NB4 (cell line): Measurements from ENCODE around the gene ZNRF3.

Source experiments
- POLR2A ChIP-seq: IDR thresholded peaks from 2 replicates; pipeline ENCODE4 v1.6.1; 2011; ENCODE audit warnings: mild to moderate bottlenecking; ENCODE audit not compliant: insufficient read length; ENCODE audit errors: extremely low read depth
- TF ChIP-seq, protein P1 (sequence below): IDR thresholded peaks from 2 replicates; pipeline ENCODE4 v1.6.1; 2011; ENCODE audit warnings: low read depth, low read length
- TF ChIP-seq, protein P2 (sequence below): IDR thresholded peaks from one replicate; pipeline ENCODE4 v1.5.1; 2012; ENCODE audit warnings: low read depth, low read length

DNA sequence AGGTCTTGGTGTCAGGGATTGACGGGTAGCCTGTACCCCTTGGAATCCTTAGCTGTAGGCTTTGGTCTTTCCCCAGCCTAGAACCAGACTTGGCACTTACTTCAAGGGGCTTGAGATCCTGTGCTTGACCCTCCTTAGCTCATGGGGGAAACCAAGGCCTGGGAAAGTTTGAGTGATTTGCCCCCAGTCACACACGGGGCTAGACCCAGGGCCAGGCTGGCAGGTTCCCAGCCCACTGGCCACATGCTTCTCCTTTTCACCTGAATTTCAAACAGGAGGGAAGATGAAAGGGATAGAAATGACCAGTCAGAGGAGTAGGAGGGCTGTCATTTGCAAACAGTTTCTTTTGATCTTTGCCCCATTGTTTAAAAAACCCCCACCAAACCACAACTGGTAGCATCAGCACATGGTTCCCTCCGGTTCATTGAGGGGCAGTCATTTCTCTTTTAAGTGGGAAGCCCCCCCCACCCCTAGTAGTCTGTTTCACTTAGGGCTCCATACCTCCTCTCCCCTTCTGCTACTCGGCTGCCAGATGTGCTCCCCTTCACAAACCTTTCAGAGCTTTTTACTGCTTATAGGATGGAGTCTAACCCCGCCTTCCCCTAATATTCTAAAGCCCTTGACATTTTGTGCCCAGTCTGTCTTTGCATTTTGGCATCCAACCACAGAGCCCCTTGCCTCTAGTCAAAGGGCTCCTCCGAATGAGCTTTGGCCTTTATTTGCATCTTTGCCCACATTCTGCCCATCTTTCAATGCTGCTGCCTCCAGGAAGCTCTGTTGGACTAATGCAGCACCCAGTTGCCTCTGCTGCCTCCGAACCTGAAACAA lies 37.6 kb downstream of the ZNRF3 start:
- TF ChIP-seq, protein P1, sequence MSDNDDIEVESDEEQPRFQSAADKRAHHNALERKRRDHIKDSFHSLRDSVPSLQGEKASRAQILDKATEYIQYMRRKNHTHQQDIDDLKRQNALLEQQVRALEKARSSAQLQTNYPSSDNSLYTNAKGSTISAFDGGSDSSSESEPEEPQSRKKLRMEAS, result no peak
- TF ChIP-seq, protein P2, sequence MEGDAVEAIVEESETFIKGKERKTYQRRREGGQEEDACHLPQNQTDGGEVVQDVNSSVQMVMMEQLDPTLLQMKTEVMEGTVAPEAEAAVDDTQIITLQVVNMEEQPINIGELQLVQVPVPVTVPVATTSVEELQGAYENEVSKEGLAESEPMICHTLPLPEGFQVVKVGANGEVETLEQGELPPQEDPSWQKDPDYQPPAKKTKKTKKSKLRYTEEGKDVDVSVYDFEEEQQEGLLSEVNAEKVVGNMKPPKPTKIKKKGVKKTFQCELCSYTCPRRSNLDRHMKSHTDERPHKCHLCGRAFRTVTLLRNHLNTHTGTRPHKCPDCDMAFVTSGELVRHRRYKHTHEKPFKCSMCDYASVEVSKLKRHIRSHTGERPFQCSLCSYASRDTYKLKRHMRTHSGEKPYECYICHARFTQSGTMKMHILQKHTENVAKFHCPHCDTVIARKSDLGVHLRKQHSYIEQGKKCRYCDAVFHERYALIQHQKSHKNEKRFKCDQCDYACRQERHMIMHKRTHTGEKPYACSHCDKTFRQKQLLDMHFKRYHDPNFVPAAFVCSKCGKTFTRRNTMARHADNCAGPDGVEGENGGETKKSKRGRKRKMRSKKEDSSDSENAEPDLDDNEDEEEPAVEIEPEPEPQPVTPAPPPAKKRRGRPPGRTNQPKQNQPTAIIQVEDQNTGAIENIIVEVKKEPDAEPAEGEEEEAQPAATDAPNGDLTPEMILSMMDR, result no peak
- no peak for TF ChIP-seq POLR2A
